HG03280 (cell line): ENCODE measurements around the gene SEMA6D.

ENCODE experiments used
- ATAC-seq: cut with Tn5 transposase; IDR thresholded peaks from one replicate; pipeline ENCODE4 v1.9.1; 2021; ENCODE audit warnings: mild to moderate bottlenecking, moderate library complexity; ENCODE audit not compliant: unreplicated experiment

Gene SEMA6D

DNA sequence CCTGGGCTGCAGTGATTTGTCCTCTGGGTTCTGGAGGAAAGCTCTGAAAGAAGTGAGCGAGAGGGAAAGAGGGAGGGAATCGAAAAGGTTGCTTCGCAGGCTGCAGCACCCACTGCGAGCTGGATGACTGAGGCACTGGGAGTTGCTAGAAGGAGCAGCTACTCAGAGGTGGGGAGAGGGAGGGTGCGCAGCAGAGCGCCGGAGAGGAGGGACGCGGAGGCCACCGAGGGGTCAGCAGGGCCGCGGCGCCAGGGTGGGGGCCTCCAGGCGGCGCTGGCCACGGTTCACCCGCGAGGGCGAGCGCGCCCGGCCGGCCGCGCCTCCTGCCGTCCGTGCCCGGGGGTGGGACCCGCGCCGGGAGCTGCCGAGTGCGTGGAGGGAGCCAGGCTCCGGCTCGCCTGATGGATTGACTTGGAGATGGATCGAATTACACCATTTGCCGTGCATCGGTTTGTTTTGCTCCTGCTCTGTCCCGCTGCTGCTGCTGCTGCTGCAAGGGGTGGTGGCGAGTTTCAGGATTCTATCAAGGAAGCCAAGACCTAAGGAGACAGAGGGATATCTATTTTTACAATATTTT lies at the start of gene SEMA6D:
Gene SEMA6D (plus strand): TSS at position 470 of the 577 bp plus-strand sequence. CDS start 42,294 bp downstream, outside the sequence.
- no peak for ATAC-seq

GRCh38 chr15:47669221-47669620 lies 48.1 kb upstream of the SEMA6D start:
- no peak for ATAC-seq

DNA sequence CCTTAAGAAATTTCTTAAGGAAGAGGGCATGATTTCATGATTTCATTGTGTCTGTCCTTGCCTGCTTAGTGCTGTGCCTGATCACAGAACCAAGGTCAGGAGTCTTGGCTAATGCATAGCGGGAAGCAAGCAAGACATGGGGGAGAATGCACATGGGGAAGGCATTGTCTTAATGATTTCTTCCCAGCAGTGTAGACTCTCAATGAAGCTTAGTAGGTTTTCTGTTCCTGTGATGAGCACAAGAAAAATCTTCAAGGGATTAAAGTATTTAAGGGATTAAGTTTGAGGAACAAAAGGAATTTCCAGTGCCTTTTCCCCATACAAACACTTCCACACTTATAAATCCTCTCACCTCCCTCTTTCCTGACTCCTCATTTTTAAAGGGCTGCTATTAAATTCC lies 46.9 kb upstream of the SEMA6D start:
- ATAC-seq = no peak

- ATAC-seq = no peak
Observed at GRCh38 chr15:47673232-47673761, 44.0 kb upstream of the SEMA6D start.

- ATAC-seq = no peak
Observed at GRCh38 chr15:47674586-47675232, 42.6 kb upstream of the SEMA6D start.

DNA sequence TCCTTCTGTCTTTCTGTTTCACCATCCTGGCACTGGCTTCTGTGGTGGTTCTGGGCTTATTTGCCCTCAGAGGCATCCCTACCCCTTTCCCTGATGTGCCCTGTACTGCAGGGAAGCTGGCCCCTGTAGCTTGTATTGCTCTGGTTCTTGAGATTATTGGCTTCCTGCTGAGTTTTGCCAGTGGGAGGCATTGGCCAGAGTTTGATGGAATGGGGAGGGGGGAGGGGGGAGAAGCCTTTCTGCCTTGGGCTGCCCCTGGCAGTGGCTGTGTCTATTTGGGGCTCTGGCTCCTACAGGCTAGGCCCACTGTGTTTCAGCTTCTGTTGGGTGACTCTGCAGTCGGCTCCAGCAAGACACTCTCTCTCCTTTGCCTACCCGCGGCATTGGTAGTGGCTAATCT lies 41.6 kb upstream of the SEMA6D start:
- no peak for ATAC-seq

DNA sequence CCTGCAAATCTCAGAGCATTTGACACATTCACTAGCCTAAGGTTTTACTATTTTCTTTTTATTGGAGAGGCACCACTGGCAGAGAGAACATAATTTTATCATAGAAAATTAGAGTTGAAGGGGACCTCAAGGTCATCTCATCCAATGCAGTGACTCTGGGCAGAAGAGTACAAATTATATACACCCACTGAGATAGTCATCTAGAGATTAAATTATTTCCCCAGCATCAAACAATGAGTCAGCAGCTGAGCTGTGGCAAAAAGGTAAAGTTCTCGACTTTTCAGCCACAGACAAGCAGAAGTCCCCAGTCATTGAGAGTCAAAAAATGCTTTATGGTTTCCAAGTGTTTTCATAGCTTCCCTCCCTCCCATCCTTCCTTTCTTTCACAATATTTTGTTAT lies 39.3 kb upstream of the SEMA6D start:
- no peak for ATAC-seq

- ATAC-seq = no peak
Observed at GRCh38 chr15:47682661-47683060, 34.6 kb upstream of the SEMA6D start.

- ATAC-seq = no peak
Observed at GRCh38 chr15:47685141-47685870, 32.0 kb upstream of the SEMA6D start.

DNA sequence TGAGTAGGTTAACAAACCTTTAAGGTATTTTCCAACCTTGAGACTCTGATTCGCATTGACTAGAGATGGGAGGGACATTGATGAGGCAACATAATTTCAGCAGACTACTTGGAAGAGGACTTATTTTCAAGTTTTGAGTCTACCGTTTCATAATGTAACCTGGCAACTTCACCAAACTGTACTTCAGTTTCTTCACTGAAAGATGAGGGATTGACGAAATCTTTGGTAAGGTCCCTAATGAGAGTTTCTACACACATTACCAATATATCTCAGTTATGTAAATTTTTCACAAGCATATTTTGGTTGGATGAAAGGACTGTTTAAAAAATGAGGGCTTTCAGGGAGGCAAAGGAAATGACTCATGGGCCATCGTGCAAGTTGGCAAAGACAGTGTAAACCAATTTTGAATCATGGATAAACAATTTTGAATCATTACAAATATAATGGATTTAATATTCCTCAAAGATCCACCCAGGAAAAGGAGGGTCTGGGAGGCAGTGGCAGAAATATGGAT lies 28.7 kb upstream of the SEMA6D start:
- ATAC-seq = no peak

DNA sequence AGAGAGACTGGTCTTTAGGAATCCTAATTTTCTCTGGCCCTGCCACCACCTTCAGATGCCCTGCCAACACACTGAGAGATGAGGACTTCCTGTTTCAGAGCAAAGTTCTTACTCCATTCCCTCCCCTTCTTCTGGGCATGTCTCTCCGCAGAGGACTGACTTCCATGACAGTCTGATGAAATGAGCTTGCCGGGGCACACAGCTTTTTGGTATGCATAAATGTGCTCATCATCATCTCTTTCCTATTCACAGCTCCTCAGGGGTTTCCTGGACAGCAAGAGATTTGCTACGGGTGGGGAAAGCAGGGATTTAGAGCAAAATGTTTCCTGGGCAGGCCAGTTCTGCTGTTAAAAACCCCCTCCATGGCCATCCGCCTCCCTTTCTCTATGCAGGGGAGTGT lies 27.6 kb upstream of the SEMA6D start:
- ATAC-seq = no peak

DNA sequence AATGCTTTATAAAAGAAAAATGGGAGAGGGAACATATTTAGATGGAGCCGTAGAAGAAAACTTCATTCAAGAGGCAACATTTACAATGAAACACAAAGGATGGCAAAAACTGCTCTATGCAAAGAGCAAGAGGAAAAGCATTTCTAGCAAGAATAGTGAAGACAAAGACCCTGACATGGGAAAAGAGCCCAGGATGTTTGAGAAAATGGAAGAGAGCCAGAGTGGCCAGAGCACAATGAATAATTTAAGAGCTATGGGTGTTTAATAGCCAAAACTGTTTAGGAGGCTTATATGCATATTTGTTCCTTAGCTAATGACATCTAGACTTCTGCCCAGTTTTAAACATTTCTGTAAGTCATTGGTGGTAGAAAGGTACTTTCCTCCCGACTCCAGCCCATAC lies 25.4 kb upstream of the SEMA6D start:
- no peak for ATAC-seq

DNA sequence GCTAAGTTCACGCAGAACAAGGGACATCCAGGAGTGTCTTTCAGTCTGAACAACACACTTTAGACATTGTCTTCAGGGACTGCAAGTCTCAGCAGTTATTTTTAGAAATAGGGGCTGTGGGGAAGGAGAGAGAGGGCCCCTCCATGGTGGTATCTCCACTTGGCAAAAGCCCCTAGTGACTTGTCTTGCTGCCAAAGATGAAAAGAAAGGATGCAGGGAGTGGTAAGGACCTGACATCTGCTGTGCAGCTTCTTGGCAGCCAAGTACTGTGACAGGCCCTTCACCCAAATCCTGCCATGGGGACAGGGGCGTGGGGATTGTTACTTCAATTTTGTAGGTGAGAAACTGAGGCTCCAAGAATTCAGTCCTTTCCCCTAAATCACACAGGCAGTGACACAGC lies 21.0 kb upstream of the SEMA6D start:
- ATAC-seq = no peak

- ATAC-seq = no peak
Observed at GRCh38 chr15:47705281-47705997, 11.9 kb upstream of the SEMA6D start.

- ATAC-seq = no peak
Observed at GRCh38 chr15:47707391-47707790, 9.9 kb upstream of the SEMA6D start.

GRCh38 chr15:47708161-47708980 lies 8.9 kb upstream of the SEMA6D start:
- ATAC-seq = no peak

- no peak for ATAC-seq
Observed at GRCh38 chr15:47711655-47712054, 5.7 kb upstream of the SEMA6D start.

DNA sequence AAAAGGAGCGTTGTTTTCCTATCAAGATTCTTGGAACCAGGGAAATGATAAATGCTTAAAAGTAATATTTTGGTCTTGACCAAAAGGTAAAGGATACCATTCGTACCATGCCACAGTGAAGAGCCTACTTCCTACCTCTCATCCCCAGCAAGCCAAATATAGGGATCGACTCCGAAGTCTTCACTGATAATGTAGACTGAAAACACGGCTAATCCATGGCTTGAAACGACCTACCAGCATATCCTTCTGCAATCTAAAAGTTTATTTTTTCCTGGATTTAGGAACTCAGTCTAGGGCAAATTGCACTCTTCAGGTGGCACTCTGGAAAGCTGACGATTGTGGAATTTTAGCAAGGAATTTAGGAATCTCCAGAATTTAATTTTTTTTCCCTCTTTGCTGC lies 1.9 kb upstream of the SEMA6D start:
- no peak for ATAC-seq

DNA sequence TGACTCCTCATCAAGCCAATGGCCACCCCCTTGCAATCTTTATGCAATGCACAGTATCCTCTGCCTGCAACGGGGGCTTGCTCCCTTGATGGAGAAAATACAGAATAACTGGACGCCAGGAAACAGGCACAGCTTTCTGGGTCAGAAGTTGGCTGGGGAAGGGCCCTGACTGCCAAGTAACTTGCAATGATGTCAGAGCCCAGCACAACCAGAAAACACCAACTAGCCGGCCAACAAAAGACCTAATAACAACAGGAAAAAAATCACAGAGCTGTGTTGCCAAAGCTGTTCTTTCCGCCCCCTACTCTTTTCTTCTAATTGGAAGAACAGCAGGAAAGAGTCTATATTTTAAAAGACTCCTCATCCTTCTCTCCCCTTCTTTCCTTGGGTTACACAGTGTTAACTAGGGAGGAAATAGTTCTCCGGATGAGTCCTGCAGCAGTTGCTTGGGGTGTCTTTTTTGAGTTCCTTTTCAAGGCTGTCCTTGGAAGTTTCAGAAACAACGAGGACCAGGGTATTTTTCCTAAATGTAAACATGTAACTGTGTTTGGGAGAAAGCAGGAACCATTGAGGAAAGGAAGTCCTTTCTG lies 1.4 kb upstream of the SEMA6D start:
- no peak for ATAC-seq

DNA sequence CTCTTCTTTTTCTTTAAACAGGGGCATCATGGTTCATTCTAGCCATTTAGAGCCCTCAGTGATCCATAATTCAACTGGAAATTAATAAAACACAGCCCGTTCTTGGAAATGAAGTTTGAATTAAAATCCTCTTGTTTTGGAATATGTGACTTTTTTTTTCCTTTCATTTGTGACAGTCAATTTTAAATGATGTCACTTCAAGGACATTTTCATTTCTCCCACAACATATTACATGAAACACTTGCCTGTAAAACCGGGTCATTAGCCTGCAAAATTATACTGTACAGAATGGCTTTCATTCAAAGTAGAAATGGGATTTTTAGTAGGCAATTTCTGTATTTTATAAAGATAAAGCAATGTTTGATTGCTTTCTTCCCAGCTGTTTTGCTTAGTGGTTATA lies 789 bp upstream of the SEMA6D start:
- no peak for ATAC-seq
